ENCODE measurements around the gene TLE2. TPM values are rescaled to one million over a fixed set of nuclear protein-coding genes. Genes with fewer than 3 reads are reported as not detected.
A peak's percentile ranks its signal among the peaks of the same experiment; 100 is the strongest.

The TLE2 gene
- total and polyA plus RNA-seq, 9 of the 15 experiments (the other 6 are each of a cell fraction or from before 2014, with no cell fraction given), result 0.35 to 13.1 (median 6.2) TPM

DNA sequence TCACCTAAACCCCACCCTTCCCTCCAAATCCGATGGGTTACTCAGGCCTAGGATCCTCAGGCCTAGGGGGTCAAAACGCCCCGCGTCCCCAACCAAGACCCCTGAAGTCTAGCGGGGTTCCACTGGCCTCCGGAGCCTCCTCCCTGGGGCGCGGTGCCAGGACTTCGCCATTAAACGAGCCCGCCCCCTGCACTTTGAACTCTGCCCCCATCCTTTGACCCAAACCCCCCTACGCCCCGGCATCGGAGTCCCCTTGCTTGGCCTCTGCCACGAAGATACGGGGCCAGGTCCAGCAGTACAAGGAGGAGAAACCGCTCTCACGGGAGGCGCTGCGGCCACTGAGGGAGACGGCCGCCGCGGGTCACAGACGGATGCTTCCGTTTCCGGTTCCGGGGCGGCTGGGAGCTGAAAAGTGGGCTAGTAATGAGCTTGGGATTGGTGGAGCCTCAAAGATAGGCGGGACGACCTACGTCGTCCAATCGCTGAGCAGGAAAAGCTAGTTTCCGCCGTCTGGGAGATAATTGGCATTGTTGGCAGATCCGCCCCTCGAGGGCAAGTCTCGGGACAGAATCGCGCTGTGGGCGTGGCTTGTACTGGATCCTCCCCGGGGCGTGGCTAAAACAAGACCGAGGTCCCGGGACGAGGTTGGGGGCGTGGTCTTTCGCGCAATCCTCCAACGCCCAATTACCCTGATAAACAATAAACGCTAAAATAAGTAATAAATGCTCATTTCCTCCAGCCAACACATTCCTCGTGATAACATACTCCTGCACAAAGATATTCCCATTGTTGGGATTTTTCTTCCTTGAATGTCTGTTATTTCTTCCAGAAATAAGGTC, 78.6 kb downstream of the TLE2 start (continued):
- TF ChIP-seq, protein P1, sequence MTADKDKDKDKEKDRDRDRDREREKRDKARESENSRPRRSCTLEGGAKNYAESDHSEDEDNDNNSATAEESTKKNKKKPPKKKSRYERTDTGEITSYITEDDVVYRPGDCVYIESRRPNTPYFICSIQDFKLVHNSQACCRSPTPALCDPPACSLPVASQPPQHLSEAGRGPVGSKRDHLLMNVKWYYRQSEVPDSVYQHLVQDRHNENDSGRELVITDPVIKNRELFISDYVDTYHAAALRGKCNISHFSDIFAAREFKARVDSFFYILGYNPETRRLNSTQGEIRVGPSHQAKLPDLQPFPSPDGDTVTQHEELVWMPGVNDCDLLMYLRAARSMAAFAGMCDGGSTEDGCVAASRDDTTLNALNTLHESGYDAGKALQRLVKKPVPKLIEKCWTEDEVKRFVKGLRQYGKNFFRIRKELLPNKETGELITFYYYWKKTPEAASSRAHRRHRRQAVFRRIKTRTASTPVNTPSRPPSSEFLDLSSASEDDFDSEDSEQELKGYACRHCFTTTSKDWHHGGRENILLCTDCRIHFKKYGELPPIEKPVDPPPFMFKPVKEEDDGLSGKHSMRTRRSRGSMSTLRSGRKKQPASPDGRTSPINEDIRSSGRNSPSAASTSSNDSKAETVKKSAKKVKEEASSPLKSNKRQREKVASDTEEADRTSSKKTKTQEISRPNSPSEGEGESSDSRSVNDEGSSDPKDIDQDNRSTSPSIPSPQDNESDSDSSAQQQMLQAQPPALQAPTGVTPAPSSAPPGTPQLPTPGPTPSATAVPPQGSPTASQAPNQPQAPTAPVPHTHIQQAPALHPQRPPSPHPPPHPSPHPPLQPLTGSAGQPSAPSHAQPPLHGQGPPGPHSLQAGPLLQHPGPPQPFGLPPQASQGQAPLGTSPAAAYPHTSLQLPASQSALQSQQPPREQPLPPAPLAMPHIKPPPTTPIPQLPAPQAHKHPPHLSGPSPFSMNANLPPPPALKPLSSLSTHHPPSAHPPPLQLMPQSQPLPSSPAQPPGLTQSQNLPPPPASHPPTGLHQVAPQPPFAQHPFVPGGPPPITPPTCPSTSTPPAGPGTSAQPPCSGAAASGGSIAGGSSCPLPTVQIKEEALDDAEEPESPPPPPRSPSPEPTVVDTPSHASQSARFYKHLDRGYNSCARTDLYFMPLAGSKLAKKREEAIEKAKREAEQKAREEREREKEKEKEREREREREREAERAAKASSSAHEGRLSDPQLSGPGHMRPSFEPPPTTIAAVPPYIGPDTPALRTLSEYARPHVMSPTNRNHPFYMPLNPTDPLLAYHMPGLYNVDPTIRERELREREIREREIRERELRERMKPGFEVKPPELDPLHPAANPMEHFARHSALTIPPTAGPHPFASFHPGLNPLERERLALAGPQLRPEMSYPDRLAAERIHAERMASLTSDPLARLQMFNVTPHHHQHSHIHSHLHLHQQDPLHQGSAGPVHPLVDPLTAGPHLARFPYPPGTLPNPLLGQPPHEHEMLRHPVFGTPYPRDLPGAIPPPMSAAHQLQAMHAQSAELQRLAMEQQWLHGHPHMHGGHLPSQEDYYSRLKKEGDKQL (CRISPR knock-in tag; IDR thresholded peaks at IDR 0.05; ENCODE audit: borderline replicate concordance), result no peak
- TF ChIP-seq KLF6 (CRISPR knock-in tag; IDR thresholded peaks at IDR 0.05; ENCODE audit: borderline replicate concordance), result peak; percentile 50
- TF ChIP-seq ZNF3 (CRISPR knock-in tag; IDR thresholded peaks at IDR 0.05), result 0 out of 2 replicates have a peak, but pooled peaks have one; percentile 15
- 0 out of 2 replicates have a peak, but pooled peaks have one; percentile 82 for TF ChIP-seq ZNF76 (CRISPR knock-in tag; IDR thresholded peaks at IDR 0.05; ENCODE audit: borderline replicate concordance)
- TF ChIP-seq, protein P2, sequence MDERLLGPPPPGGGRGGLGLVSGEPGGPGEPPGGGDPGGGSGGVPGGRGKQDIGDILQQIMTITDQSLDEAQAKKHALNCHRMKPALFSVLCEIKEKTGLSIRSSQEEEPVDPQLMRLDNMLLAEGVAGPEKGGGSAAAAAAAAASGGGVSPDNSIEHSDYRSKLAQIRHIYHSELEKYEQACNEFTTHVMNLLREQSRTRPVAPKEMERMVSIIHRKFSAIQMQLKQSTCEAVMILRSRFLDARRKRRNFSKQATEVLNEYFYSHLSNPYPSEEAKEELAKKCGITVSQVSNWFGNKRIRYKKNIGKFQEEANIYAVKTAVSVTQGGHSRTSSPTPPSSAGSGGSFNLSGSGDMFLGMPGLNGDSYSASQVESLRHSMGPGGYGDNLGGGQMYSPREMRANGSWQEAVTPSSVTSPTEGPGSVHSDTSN (CRISPR knock-in tag; IDR thresholded peaks at IDR 0.05; ENCODE audit: low read depth), result no peak
- TF ChIP-seq, protein P2 (tag; conservative IDR thresholded peaks at IDR 0.05; ENCODE audit: low read depth), result peak; percentile 93
- peak; percentile 54; the same call in 1 of the 2 replicates for TF ChIP-seq ELF1 (tag; IDR thresholded peaks at IDR 0.05)
- no peak for TF ChIP-seq ZFPM2 (CRISPR knock-in tag; IDR thresholded peaks at IDR 0.05)
- TF ChIP-seq EP400 (IDR thresholded peaks at IDR 0.05), result peak; percentile 87
- 0 out of 2 replicates have a peak, but pooled peaks have one; percentile 53 for TF ChIP-seq CBX1 (IDR thresholded peaks at IDR 0.05; ENCODE audit: low read depth)
- TF ChIP-seq ZNF316 (IDR thresholded peaks at IDR 0.05), result 0 out of 2 replicates have a peak, but pooled peaks have one; percentile 4
- TF ChIP-seq, protein P3, sequence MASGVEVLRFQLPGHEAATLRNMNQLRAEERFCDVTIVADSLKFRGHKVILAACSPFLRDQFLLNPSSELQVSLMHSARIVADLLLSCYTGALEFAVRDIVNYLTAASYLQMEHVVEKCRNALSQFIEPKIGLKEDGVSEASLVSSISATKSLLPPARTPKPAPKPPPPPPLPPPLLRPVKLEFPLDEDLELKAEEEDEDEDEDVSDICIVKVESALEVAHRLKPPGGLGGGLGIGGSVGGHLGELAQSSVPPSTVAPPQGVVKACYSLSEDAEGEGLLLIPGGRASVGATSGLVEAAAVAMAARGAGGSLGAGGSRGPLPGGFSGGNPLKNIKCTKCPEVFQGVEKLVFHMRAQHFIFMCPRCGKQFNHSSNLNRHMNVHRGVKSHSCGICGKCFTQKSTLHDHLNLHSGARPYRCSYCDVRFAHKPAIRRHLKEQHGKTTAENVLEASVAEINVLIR (CRISPR knock-in tag; IDR thresholded peaks at IDR 0.05), result no peak
- peak; percentile 94 for TF ChIP-seq POLR2H (tag; IDR thresholded peaks at IDR 0.05; ENCODE audit: low read depth)
- no peak for TF ChIP-seq CCNT2 (IDR thresholded peaks at IDR 0.05; ENCODE audit: borderline replicate concordance, extremely low read depth, insufficient read length, low read depth, low read length)
- TF ChIP-seq, protein P4, sequence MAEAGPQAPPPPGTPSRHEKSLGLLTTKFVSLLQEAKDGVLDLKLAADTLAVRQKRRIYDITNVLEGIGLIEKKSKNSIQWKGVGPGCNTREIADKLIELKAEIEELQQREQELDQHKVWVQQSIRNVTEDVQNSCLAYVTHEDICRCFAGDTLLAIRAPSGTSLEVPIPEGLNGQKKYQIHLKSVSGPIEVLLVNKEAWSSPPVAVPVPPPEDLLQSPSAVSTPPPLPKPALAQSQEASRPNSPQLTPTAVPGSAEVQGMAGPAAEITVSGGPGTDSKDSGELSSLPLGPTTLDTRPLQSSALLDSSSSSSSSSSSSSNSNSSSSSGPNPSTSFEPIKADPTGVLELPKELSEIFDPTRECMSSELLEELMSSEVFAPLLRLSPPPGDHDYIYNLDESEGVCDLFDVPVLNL (CRISPR knock-in tag; IDR thresholded peaks at IDR 0.05; ENCODE audit: low read depth), result peak; percentile 3; the same call in 1 of the 2 replicates
- peak; percentile 41; the same call in 1 of the 2 replicates for TF ChIP-seq KLF13 (tag; IDR thresholded peaks at IDR 0.05; ENCODE audit: borderline replicate concordance, low read depth)
